ENCODE measurements around the gene TBC1D5. TPM values are rescaled to one million over a fixed set of nuclear protein-coding genes. Genes with fewer than 3 reads are reported as not detected.
"Not testable (repeated sequence)": the region's sequence is repeated elsewhere in the genome, so short reads cannot be mapped to it uniquely, and the experiment has no call there.

The TBC1D5 gene
- total and polyA plus RNA-seq, 4 donors: 11.8 to 75.5 (median 34.5) TPM

- Histone ChIP-seq H3K27me3 (ENCODE audit: control insufficient read depth in 1 of 2, insufficient read depth in 2 of 2, low read length in 1 of 2) (no peaks in the 10 kb centered on the region), H3K27ac (ENCODE audit: low read depth in 1 of 2, low read length in 2 of 2) (no peak overlapping the region), H3K4me3 (ENCODE audit: low read length in 2 of 2) (no peak overlapping the region), H3K4me1 (ENCODE audit: control insufficient read depth in 1 of 2, insufficient read depth in 2 of 2, low read length in 2 of 2) (peaks cover 0 to 2% of the 10 kb centered on the region in 2 donors), H3K9me3 (ENCODE audit: control insufficient read depth, low read length) (no peaks in the 10 kb centered on the region), H3K36me3 (ENCODE audit: control insufficient read depth in 1 of 2, insufficient read depth in 2 of 2, low read length in 1 of 2) (no peaks in the 10 kb centered on the region)
- DNase-seq: no peak
- no peak for ATAC-seq (ENCODE audit: low FRiP score)
- intact Hi-C loops (cut with DNase I): loop anchor here (5.0 to 10.0 kb wide), 4 partner anchors 84 to 204 kb away; partner anchors contain the start of gene TBC1D5 (in 1 of the 2)
Observed at GRCh38 chr3:17638356-17638755, 104.1 kb downstream of the TBC1D5 start.

- WGBS, 2 donors: 0 to 7% methylated on average over 2 of the region's 2 CpGs
Observed at GRCh38 chr3:17635675-17636074, 106.8 kb downstream of the TBC1D5 start.

GRCh38 chr3:17634964-17635363 lies 107.5 kb downstream of the TBC1D5 start:
- ATAC-seq (ENCODE audit: low FRiP score) (no peak), DNase-seq (no peak)
- intact Hi-C loops (cut with DNase I): loop anchor here (5.0 to 10.0 kb wide), 4 partner anchors 80 to 200 kb away; partner anchors contain the start of gene TBC1D5 (in 1 of the 2)
- H3K4me3 ChIP-seq (ENCODE audit: low read length in 2 of 2): no peak overlapping the region
- H3K9me3 ChIP-seq (ENCODE audit: control insufficient read depth, low read length): no peaks in the 10 kb centered on the region
- no peaks in the 10 kb centered on the region for H3K27me3 ChIP-seq (ENCODE audit: control insufficient read depth in 1 of 2, insufficient read depth in 2 of 2, low read length in 1 of 2)
- H3K4me1 ChIP-seq (ENCODE audit: control insufficient read depth in 1 of 2, insufficient read depth in 2 of 2, low read length in 2 of 2): peaks cover 0 to 2% of the 10 kb centered on the region in 2 donors
- H3K36me3 ChIP-seq (ENCODE audit: control insufficient read depth in 1 of 2, insufficient read depth in 2 of 2, low read length in 1 of 2): no peaks in the 10 kb centered on the region
- peak overlapping the region in 1 of 2 donors; percentile 67 for H3K27ac ChIP-seq (ENCODE audit: low read depth in 1 of 2, low read length in 2 of 2)

More at GRCh38 chr3:17635675-17636074, 106.8 kb downstream of the TBC1D5 start:
- not testable (repeated sequence) for H3K4me3 ChIP-seq (ENCODE audit: low read length in 2 of 2); H3K27me3 ChIP-seq (ENCODE audit: control insufficient read depth in 1 of 2, insufficient read depth in 2 of 2, low read length in 1 of 2); H3K4me1 ChIP-seq (ENCODE audit: control insufficient read depth in 1 of 2, insufficient read depth in 2 of 2, low read length in 2 of 2); H3K9me3 ChIP-seq (ENCODE audit: control insufficient read depth, low read length); H3K36me3 ChIP-seq (ENCODE audit: control insufficient read depth in 1 of 2, insufficient read depth in 2 of 2, low read length in 1 of 2)
- DNase-seq (peak; percentile 50 to 57), ATAC-seq (ENCODE audit: low FRiP score) (peak; percentile 80)
- intact Hi-C loops (cut with DNase I): loop anchor here (5.0 to 10.0 kb wide), 4 partner anchors 81 to 201 kb away; partner anchors contain the start of gene TBC1D5 (in 1 of the 2)
- peak overlapping the region in 1 of 2 donors; percentile 86 for H3K27ac ChIP-seq (ENCODE audit: low read depth in 1 of 2, low read length in 2 of 2)

GRCh38 chr3:17634201-17634600 lies 108.2 kb downstream of the TBC1D5 start:
- Histone ChIP-seq H3K4me1 (ENCODE audit: control insufficient read depth in 1 of 2, insufficient read depth in 2 of 2, low read length in 2 of 2) (peaks cover 0 to 2% of the 10 kb centered on the region in 2 donors), H3K9me3 (ENCODE audit: control insufficient read depth, low read length) (no peaks in the 10 kb centered on the region), H3K27me3 (ENCODE audit: control insufficient read depth in 1 of 2, insufficient read depth in 2 of 2, low read length in 1 of 2) (no peaks in the 10 kb centered on the region), H3K4me3 (ENCODE audit: low read length in 2 of 2) (no peak overlapping the region), H3K27ac (ENCODE audit: low read depth in 1 of 2, low read length in 2 of 2) (no peak overlapping the region), H3K36me3 (ENCODE audit: control insufficient read depth in 1 of 2, insufficient read depth in 2 of 2, low read length in 1 of 2) (no peaks in the 10 kb centered on the region)
- no peak for DNase-seq
- intact Hi-C loops (cut with DNase I): loop anchor here in 1 of 2 donors (10.0 kb wide), 3 partner anchors 79 to 199 kb away; no protein-coding TSS in a partner anchor
- 84 to 86% methylated on average over 2 of the region's 2 CpGs for WGBS, 2 donors
- no peak for ATAC-seq (ENCODE audit: low FRiP score)

GRCh38 chr3:17632401-17633100 lies 109.9 kb downstream of the TBC1D5 start:
- Histone ChIP-seq H3K27ac (ENCODE audit: low read depth in 1 of 2, low read length in 2 of 2) (no peak overlapping the region), H3K27me3 (ENCODE audit: control insufficient read depth in 1 of 2, insufficient read depth in 2 of 2, low read length in 1 of 2) (no peaks in the 10 kb centered on the region), H3K4me1 (ENCODE audit: control insufficient read depth in 1 of 2, insufficient read depth in 2 of 2, low read length in 2 of 2) (peaks cover 0 to 2% of the 10 kb centered on the region in 2 donors), H3K9me3 (ENCODE audit: control insufficient read depth, low read length) (no peaks in the 10 kb centered on the region), H3K4me3 (ENCODE audit: low read length in 2 of 2) (no peak overlapping the region), H3K36me3 (ENCODE audit: control insufficient read depth in 1 of 2, insufficient read depth in 2 of 2, low read length in 1 of 2) (no peaks in the 10 kb centered on the region)
- 51 to 52% methylated on average over 3 of the region's 3 CpGs for WGBS, 2 donors
- intact Hi-C loops (cut with DNase I): loop anchor here in 1 of 2 donors (10.0 kb wide), 3 partner anchors 78 to 198 kb away; no protein-coding TSS in a partner anchor
- no peak for ATAC-seq (ENCODE audit: low FRiP score)
- no peak for DNase-seq

GRCh38 chr3:17631609-17632008 lies 110.8 kb downstream of the TBC1D5 start:
- WGBS, 2 donors: 75 to 81% methylated on average over 1 of the region's 1 CpG
- no peak overlapping the region for H3K27ac ChIP-seq (ENCODE audit: low read depth in 1 of 2, low read length in 2 of 2)
- H3K4me1 ChIP-seq (ENCODE audit: control insufficient read depth in 1 of 2, insufficient read depth in 2 of 2, low read length in 2 of 2): peaks cover 0 to 2% of the 10 kb centered on the region in 2 donors
- H3K27me3 ChIP-seq (ENCODE audit: control insufficient read depth in 1 of 2, insufficient read depth in 2 of 2, low read length in 1 of 2): no peaks in the 10 kb centered on the region
- no peak overlapping the region for H3K4me3 ChIP-seq (ENCODE audit: low read length in 2 of 2)
- H3K36me3 ChIP-seq (ENCODE audit: control insufficient read depth in 1 of 2, insufficient read depth in 2 of 2, low read length in 1 of 2): no peaks in the 10 kb centered on the region
- H3K9me3 ChIP-seq (ENCODE audit: control insufficient read depth, low read length): no peaks in the 10 kb centered on the region
- intact Hi-C loops (cut with DNase I): loop anchor here in 1 of 2 donors (10.0 kb wide), 3 partner anchors 77 to 197 kb away; no protein-coding TSS in a partner anchor
- ATAC-seq (ENCODE audit: low FRiP score) (no peak), DNase-seq (no peak)

- DNase-seq (no peak), ATAC-seq (ENCODE audit: low FRiP score) (no peak)
- Histone ChIP-seq H3K36me3 (ENCODE audit: control insufficient read depth in 1 of 2, insufficient read depth in 2 of 2, low read length in 1 of 2) (no peaks in the 10 kb centered on the region), H3K9me3 (ENCODE audit: control insufficient read depth, low read length) (no peaks in the 10 kb centered on the region), H3K27ac (ENCODE audit: low read depth in 1 of 2, low read length in 2 of 2) (no peak overlapping the region), H3K27me3 (ENCODE audit: control insufficient read depth in 1 of 2, insufficient read depth in 2 of 2, low read length in 1 of 2) (no peaks in the 10 kb centered on the region), H3K4me1 (ENCODE audit: control insufficient read depth in 1 of 2, insufficient read depth in 2 of 2, low read length in 2 of 2) (peaks cover 0 to 2% of the 10 kb centered on the region in 2 donors), H3K4me3 (ENCODE audit: low read length in 2 of 2) (no peak overlapping the region)
- intact Hi-C loops (cut with DNase I): no loop called here
Observed at GRCh38 chr3:17629400-17629799, 113.0 kb downstream of the TBC1D5 start.

GRCh38 chr3:17626395-17626794 lies 116.0 kb downstream of the TBC1D5 start:
- Histone ChIP-seq H3K27ac (ENCODE audit: low read depth in 1 of 2, low read length in 2 of 2) (no peak overlapping the region), H3K9me3 (ENCODE audit: control insufficient read depth, low read length) (no peaks in the 10 kb centered on the region), H3K4me1 (ENCODE audit: control insufficient read depth in 1 of 2, insufficient read depth in 2 of 2, low read length in 2 of 2) (peaks cover 0 to 2% of the 10 kb centered on the region in 2 donors), H3K27me3 (ENCODE audit: control insufficient read depth in 1 of 2, insufficient read depth in 2 of 2, low read length in 1 of 2) (no peaks in the 10 kb centered on the region), H3K36me3 (ENCODE audit: control insufficient read depth in 1 of 2, insufficient read depth in 2 of 2, low read length in 1 of 2) (no peaks in the 10 kb centered on the region), H3K4me3 (ENCODE audit: low read length in 2 of 2) (no peak overlapping the region)
- 94 to 95% methylated on average over 1 of the region's 1 CpG for WGBS, 2 donors
- DNase-seq (no peak), ATAC-seq (ENCODE audit: low FRiP score) (no peak)
- intact Hi-C loops (cut with DNase I): no loop called here

GRCh38 chr3:17625133-17625532 lies 117.3 kb downstream of the TBC1D5 start:
- intact Hi-C loops (cut with DNase I): no loop called here
- ATAC-seq (ENCODE audit: low FRiP score): no peak
- WGBS, 2 donors: 62% methylated on average over 2 of the region's 2 CpGs
- no peak for DNase-seq
- Histone ChIP-seq H3K4me3 (ENCODE audit: low read length in 2 of 2) (no peak overlapping the region), H3K36me3 (ENCODE audit: control insufficient read depth in 1 of 2, insufficient read depth in 2 of 2, low read length in 1 of 2) (no peaks in the 10 kb centered on the region), H3K27ac (ENCODE audit: low read depth in 1 of 2, low read length in 2 of 2) (no peak overlapping the region), H3K4me1 (ENCODE audit: control insufficient read depth in 1 of 2, insufficient read depth in 2 of 2, low read length in 2 of 2) (peaks cover 0 to 2% of the 10 kb centered on the region in 2 donors), H3K9me3 (ENCODE audit: control insufficient read depth, low read length) (no peaks in the 10 kb centered on the region), H3K27me3 (ENCODE audit: control insufficient read depth in 1 of 2, insufficient read depth in 2 of 2, low read length in 1 of 2) (no peaks in the 10 kb centered on the region)

Measured in aorta (tissue), 5 donors.